Heart left ventricle (tissue), 16 donors: Measurements from ENCODE around the gene KRTAP5-11. TPM values are rescaled to one million over a fixed set of nuclear protein-coding genes. Genes with fewer than 3 reads are reported as not detected.

Source experiments
- ATAC-seq, 4 donors: fragments of 200-7000 bp; cut with Tn5 transposase; one replicate each; pipeline ENCODE4 v1.9.1; 2020 to 2022; ENCODE audit warnings: moderate library complexity in 4 of 4, mild to moderate bottlenecking in 3 of 4, moderate number of reproducible peaks in 1 of 4
- DNase-seq, 5 donors: peaks; one replicate each; pipeline ENCODE4 v3.0.0-alpha.2; 2020
- H3K27ac ChIP-seq, 12 donors: fragments of 200-600 bp; sonication (generic) in 4 of 12; one replicate each; pipeline versions ENCODE4 v1.5.0 to v1.8.0; 2016 to 2022; ENCODE audit warnings: mild to moderate bottlenecking in 2 of 12
- H3K27me3 ChIP-seq, 9 donors: fragments of 200-600 bp; sonication (generic) in 2 of 9; one replicate each; pipeline versions ENCODE4 v1.5.1 to v1.8.0; 2016 to 2022; ENCODE audit warnings: mild to moderate bottlenecking in 3 of 9
- H3K36me3 ChIP-seq, 9 donors: fragments of 200-600 bp; sonication (generic) in 2 of 9; one replicate each; pipeline versions ENCODE4 v1.5.0 to v1.8.0; 2018 to 2022; ENCODE audit warnings: mild to moderate bottlenecking in 2 of 9
- H3K4me1 ChIP-seq, 12 donors: fragments of 200-600 bp; sonication (generic) in 4 of 12; one replicate each; pipeline versions ENCODE4 v1.5.0 to v1.8.0; 2016 to 2022; ENCODE audit warnings: mild to moderate bottlenecking in 3 of 12
- H3K4me3 ChIP-seq, 12 donors: fragments of 200-600 bp; sonication (generic) in 4 of 12; one replicate each; pipeline versions ENCODE4 v1.5.0 to v1.8.0; 2017 to 2022; ENCODE audit warnings: mild to moderate bottlenecking in 9 of 12, moderate library complexity in 4 of 12
- H3K9me3 ChIP-seq, 12 donors: fragments of 200-600 bp; sonication (generic) in 4 of 12; one replicate each; pipeline versions ENCODE4 v1.5.0 to v1.8.0; 2016 to 2022; ENCODE audit warnings: mild to moderate bottlenecking in 1 of 12
- CTCF ChIP-seq, 12 donors: fragments of 200-600 bp; sonication (generic) in 4 of 12; IDR thresholded peaks; one replicate each; pipeline versions ENCODE4 v1.5.0 to v1.8.0; 2018 to 2022; ENCODE audit warnings: antibody characterized with exemption in 12 of 12, mild to moderate bottlenecking in 5 of 12
- POLR2A ChIP-seq, 2 donors: fragments of 450-650 bp; IDR thresholded peaks; one replicate each; pipeline ENCODE4 v1.6.1; 2017; ENCODE audit warnings: antibody characterized with exemption in 2 of 2, mild to moderate bottlenecking in 2 of 2, moderate library complexity in 2 of 2
- WGBS, 4 donors: extraction: QIAGEN DNeasy Blood & Tissue Kit in 2 of 4; methylation state at CpG; one replicate each; pipeline versions ENCODE4 v1.1.5 to v1.1.7; 2013 to 2018; 5-methylcytosine and 5-hydroxymethylcytosine counted together
- intact Hi-C, 10 donors: fragments of 100-400 bp; cut with DNase I; formaldehyde crosslinking; loops; one replicate each; pipeline versions ENCODE4 v1.11.1 to v1.14.2; 2022
- polyA plus RNA-seq, 2 donors: library from polyadenylated mRNA; stranded (reverse); fragments of 200-250 nt; gene quantifications; one replicate each; pipeline ENCODE4 v1.2.3, GENCODE V29; 2013
- total RNA-seq, 9 donors: library from RNA; depleted of rRNA in 2 of 9; stranded (reverse); fragments of >200 nt in 2 of 9; fragmentation: NEBNext Ultra II Directional in 3 of 9; extraction: Animal tissue kit (Norgen Biotek cat#: 25700) in 3 of 9; gene quantifications; one replicate each; pipeline versions ENCODE4 v1.1.0 to v1.2.4, GENCODE V29; 2016 to 2023
- donor health status: ischemic (EF 13 %, LVEDD 7.1; RV severe dilation, severe dysfunction).
- donor health status: healthy with polysubstance abuse.
- donor health status: DM: no; HTN: yes; CAD: no.
- donor health status: DM: no; HTN: no; CAD: no.
- donor health status: ischemic (EF 25% LVEDD 6.9; RV normal size, moderate dysfunction).
- donor health status: ischemic (EF 25% LVEDD 5.7; RV mildly dilated, moderate dysfunction).
- donor health status: healthy.
- donor health status: DM: yes; HTN: yes; CAD: no.
- donor health status: ischemic (EF 35%, LVEDD 5.7; RV mildly dilated, moderate dysfunction).
- donor health status: nonischemic (EF 11% LVEDD 7.7; RV severe dilation, severe dysfunction).
- donor health status: DM: yes; HTN: yes; CAD: no.
- donor health status: PGD.
- donor health status: ischemic (EF 29% LVEDD 5.4; RV normal size, mild dysfunction).
- donor health status: nonischemic (EF 23%, LVEDD 6.1; RV moderate dilation, normal function).

The KRTAP5-11 gene
- total and polyA plus RNA-seq, 11 donors: not detected

DNA sequence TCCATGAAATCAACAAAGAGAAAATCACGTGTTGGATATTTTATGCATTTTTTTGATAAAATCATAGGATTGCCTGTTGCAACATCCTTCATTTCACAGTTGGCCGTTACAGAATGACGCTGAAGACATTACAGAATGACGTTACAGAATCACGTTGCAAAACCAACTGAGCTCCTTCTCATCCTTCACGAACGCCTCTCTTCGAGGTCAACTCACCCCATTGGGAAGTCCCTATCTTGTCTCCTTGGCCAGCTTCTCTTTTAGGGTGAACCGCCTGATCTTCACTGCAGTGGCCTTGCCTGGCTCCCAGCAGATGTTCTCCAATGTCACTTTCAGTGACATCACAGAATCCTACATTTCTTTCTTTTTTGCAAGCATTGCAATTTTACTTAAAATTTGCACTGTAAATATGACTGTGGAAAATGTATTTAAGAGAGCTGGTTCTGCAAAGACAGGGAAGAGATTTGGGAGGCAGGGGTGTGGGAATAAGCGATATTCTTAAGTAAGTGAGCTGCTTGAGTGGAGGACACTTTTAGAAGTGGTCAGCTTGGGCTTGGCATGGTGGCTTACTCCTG, 50.6 kb downstream of the KRTAP5-11 start:
- DNase-seq (no peak), ATAC-seq (no peak)
- Histone ChIP-seq H3K4me1 (no peaks in the 10 kb centered on the region), H3K9me3 (no peaks in the 10 kb centered on the region), H3K27ac (no peak overlapping the region), H3K27me3 (no peaks in the 10 kb centered on the region), H3K4me3 (no peak overlapping the region), H3K36me3 (no peaks in the 10 kb centered on the region)
- WGBS, 4 donors: 82 to 83% (median 83%) methylated on average over 10 of the region's 10 CpGs
- intact Hi-C loops: no loop called here
- TF ChIP-seq CTCF (IDR thresholded peaks at IDR 0.05) (no peak), POLR2A (IDR thresholded peaks at IDR 0.05) (no peak)

Other genes starting within 250 kb of the KRTAP5-11 start
- 10 to 100 TPM; 19.8 to 44.5 (median 30.8) TPM for gene DHCR7, start 134.5 kb downstream of the KRTAP5-11 start, total RNA-seq
- 10 to 100 TPM; 12.6 to 22.2 TPM for gene DHCR7, start 134.5 kb downstream of the KRTAP5-11 start, polyA plus RNA-seq
- 10 to 100 TPM; 11.4 to 41.9 (median 18.0) TPM for gene NADSYN1, start 129.7 kb downstream of the KRTAP5-11 start, total RNA-seq
- 10 to 100 TPM; 19.4 to 23.4 TPM for gene NADSYN1, start 129.7 kb downstream of the KRTAP5-11 start, polyA plus RNA-seq
- not detected for gene KRTAP5-7, start 55.6 kb downstream of the KRTAP5-11 start, total RNA-seq
- not detected for gene KRTAP5-7, start 55.6 kb downstream of the KRTAP5-11 start, polyA plus RNA-seq
- gene KRTAP5-8, start 44.9 kb downstream of the KRTAP5-11 start, total RNA-seq: not detected
- gene KRTAP5-8, start 44.9 kb downstream of the KRTAP5-11 start, polyA plus RNA-seq: under 1 TPM in 1 of 2 donors, not detected in 1; 0.19 TPM
- gene KRTAP5-9, start 34.5 kb downstream of the KRTAP5-11 start, total RNA-seq: not detected
- gene KRTAP5-9, start 34.5 kb downstream of the KRTAP5-11 start, polyA plus RNA-seq: not detected
- gene KRTAP5-10, start 17.3 kb downstream of the KRTAP5-11 start, total RNA-seq: not detected
- not detected for gene KRTAP5-10, start 17.3 kb downstream of the KRTAP5-11 start, polyA plus RNA-seq